Suppressor macrophage (primary cell): Measurements from ENCODE around the gene SLC35G6.
"Not testable (repeated sequence)": the region's sequence is repeated elsewhere in the genome, so short reads cannot be mapped to it uniquely, and the experiment has no call there.

Experiments used
- DNase-seq, 4 experiments: peaks; one replicate each; pipeline ENCODE4 v3.0.0-alpha.2; 2020 to 2022

SLC35G6 gene

DNA sequence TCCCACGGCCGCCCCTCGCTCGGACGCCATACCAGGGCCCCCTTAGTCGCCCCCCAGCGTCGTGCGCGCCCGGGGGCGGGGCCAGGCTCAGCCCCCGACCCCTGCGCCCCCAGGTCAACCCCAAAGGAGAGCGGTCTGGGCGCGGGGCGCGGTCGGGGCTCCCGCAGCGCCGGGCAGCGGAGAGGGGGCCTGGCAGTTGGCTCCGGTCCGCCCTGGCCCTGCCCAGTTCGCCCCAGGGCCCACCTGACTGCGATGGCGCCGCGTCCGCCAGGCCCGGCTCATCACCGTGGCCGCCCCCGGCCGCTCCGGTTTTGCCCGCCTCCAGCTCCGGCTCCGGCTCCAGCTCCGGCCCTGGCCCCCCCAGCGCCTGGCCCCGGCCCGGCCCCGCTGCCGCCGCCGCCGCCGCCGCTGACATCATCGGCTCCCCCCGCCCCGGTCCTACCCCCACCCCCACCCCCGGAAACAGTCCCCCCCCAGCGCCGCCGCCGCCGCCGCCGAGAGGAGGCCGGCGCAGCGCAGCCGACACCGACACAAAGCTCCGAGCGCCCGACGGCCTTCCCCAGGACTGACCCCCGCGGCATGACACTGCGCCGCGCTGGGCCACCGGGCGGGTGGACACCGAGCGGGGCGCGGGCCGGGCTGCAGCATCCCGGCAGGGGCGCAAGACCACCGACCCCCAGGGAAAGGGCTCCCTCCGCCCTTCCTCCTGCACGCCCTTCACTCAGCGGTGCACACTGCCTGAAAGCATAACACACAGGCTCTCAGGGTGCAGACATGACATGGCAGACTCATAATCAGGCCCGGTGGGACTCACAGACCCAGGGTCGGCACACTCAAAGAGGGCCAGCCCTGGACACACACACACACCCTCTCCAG lies 1.8 kb upstream of the SLC35G6 start, which contains the start of gene ZBTB4:
Gene ZBTB4, minus strand, starts transcription at position 419 of the 876 bp plus-strand sequence. CDS start 12,830 bp downstream, outside the sequence.
- DNase-seq: peak; percentile 40 to 81 (median 64)

DNA sequence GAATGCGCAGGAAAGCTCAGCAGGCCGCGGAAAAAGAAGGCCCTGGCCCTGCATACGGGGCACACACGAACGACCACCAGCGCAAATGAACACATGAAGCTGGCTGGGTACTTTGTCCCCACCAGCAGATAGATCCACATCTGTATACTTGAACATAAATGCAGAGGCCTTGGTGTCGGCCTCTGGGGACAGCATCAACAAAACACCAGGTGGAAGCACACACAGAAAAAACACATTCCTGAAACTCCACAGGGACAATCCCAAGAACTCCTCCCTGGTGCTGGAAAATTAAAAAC lies 1.2 kb upstream of the SLC35G6 start:
- DNase-seq: no peak

DNA sequence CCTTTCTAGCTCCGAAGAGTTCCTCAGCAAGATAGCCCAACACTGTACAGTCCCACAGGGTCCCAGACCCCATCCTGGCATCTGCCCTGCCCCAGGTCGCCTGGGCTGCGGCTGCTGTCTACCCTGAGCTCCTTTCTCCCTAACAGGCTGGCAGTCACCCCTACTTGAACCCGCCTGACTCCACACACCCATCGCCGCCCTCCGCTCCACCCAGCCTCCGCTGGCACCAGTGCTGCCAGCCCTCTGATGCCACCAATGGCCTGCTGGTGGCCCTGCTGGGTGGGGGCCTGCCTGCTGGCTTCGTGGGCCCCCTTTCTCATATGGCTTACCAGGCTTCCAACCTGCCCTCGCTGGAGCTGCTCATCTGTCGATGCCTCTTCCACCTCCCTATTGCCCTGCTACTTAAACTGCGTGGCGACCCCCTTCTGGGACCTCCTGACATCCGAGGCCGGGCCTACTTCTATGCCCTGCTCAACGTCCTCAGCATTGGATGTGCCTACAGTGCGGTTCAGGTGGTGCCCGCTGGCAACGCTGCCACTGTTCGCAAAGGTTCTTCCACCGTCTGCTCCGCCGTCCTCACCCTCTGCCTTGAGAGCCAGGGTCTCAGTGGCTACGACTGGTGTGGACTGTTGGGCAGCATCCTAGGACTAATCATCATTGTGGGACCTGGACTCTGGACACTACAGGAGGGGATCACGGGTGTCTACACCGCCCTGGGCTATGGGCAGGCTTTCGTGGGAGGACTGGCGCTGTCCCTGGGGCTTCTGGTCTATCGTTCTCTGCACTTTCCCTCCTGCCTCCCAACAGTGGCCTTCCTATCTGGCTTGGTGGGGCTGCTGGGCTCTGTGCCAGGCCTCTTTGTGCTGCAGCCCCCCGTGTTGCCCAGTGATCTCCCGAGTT lies 846 bp downstream of the SLC35G6 start:
- DNase-seq: not testable (repeated sequence)

DNA sequence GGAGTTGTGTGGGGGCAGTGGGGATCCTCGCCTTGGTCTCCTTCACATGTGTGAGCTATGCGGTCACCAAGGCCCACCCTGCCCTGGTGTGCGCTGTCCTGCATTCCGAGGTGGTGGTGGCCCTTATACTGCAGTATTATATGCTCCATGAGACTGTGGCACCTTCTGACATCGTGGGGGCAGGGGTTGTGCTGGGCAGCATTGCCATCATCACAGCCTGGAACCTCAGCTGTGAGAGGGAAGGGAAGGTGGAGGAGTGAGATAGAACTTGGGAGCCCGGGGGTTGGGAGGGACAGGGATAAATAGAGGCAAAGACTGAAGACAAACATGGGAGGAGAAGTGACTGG lies 1.5 kb downstream of the SLC35G6 start:
- DNase-seq: not testable (repeated sequence)

DNA sequence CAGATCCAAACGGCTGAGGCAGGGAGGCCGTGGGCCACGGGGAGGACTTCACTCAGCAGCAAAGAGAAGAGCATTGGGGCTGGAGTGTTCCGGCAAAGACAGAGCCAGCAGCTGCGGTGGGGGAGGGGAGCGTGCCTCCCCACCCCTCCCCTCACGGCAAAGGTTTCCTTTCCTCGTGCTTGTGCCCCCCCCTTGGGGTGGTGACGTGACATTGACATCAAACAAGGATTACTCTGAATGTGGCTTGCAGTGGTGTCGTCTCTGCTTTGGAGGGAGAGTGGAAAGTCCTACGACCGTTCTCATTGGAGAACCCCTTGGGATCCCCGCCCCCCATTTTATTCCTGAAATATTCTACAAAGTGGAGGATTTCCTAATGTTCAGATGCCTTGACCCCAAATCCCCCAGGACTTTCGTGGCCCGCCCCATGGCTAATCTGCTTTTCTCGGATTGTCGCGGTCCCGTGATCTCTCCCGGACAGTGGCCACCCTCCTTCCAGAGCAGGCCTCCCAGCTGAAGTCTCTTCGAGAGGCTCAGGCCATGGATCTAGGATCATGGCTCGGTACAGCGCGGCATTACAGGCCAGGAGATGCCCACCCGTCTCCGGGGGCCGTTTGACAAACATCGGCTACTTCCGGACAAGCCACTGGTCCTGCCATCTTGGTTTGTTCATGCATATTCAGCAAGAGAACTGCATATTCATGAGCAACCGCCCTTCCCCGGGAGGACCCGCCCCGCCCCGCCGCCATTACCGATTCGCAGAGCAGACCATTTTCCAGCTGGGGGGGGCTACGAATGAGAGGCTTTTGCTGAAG lies 2.2 kb downstream of the SLC35G6 start:
- DNase-seq: peak; percentile 93 to 96 (median 94)

DNA sequence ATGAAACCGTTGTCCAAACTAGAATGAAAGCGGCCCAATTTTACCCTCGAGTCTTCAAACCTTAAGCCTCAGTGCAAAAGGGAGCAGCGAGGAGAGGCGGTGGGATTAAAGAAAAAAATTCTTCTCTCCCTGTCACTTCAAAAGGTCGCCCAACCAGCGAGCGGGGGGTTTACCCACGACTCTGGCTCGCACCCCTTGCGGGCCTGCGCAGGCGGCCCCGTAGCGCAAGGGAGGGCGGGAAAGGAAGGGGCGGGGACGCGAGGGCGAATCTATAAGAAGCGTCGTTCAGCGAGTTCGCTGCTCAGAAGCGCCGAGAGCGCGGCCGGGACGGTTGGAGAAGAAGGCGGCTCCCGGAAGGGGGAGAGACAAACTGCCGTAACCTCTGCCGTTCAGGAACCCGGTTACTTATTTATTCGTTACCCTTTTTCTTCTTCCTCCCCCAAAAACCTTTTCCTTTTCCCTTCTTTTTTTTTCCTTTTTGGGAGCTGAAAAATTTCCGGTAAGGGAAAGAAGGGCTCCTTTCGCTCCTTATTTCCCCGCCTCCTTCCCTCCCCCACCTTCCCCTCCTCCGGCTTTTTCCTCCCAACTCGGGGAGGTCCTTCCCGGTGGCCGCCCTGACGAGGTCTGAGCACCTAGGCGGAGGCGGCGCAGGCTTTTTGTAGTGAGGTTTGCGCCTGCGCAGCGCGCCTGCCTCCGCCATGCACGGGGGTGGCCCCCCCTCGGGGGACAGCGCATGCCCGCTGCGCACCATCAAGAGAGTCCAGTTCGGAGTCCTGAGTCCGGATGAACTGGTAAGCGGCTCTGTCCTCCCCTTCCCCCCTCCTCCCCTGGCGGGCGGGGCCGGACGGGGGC lies 3.0 kb downstream of the SLC35G6 start, which contains the start of gene POLR2A:
Gene POLR2A, plus strand, starts transcription at position 300 of the 852 bp plus-strand sequence.
- DNase-seq: peak; percentile 98 to 99 (median 99)

DNA sequence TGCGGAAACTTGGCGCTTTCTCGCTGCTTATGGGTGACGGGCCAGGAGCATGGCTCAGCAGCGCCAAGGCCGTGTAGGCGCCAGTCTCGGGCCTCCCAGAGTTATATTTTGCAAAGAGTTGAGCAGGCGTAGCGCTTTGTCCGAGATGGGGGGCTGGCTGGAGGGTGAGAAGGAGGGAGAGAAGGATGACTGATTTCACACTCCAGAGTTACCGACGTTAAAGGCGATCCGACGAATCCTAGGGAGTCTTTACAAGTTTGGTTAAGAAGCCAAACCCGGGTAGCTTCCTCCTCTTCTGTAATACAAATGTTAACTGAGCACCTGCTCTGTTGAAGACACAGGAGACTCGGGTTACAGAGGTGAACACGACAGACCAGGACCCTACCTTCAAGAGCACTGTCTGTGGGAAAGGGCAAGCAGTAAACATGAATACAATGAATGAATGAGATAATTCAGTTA lies 3.7 kb downstream of the SLC35G6 start:
- no peak for DNase-seq

DNA sequence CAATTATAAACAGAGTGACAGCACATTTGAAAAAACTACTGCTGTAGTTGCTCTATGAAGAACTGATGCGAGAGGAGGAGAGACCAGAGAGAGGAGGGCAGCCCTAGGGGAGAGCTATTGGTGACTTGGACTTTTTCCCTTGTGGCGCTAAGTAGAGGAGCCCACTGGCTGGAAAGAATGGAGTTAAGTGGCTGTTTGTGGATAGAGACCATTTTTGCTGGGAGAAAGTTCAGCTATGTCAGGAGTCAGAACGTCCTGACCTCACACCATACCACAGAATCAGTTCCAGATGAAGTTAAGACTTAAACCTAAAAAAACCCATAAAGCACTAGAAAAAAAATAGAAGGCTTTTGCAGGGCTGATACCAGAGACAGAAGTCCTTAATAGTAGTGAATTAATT lies 4.9 kb downstream of the SLC35G6 start:
- DNase-seq: no peak

DNA sequence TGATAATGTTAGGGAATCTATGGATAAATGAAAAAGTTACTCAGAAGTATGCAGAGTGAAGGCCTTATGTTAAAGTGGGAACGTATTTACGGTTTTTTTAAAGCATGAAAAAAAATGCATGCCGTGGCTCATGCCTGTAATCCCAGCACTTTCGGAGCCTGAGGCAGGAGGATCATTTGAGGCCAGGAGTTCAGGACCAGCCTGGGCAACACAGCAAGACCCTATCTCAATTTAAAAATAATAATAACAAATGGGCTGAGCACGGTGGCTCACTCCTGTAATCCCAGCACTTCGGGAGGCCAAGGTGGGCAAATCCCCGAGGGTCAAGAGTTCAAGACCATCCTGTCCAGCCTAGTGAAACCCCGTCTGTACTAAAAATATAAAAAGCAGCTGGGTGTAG lies 8.9 kb downstream of the SLC35G6 start:
- DNase-seq: no peak

DNA sequence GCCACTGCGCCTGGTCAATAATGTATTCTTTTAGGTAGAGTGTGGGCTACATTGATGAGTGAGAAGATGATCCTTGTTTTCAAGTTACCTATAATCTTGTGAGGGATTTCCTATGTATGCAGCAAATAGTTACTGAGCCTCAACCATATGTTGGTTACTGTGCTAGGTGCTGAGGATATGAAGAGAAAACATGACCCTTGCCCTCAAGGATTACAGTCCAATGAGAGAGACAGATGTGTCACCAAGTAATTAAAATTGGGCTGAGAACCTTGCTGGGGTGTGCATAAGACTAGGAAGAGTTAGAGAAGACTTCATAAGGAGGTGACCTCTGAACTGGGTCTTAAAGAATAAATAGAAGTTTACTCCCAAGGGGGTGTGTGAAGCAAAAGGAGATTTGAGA lies 10.3 kb downstream of the SLC35G6 start:
- no peak for DNase-seq

DNA sequence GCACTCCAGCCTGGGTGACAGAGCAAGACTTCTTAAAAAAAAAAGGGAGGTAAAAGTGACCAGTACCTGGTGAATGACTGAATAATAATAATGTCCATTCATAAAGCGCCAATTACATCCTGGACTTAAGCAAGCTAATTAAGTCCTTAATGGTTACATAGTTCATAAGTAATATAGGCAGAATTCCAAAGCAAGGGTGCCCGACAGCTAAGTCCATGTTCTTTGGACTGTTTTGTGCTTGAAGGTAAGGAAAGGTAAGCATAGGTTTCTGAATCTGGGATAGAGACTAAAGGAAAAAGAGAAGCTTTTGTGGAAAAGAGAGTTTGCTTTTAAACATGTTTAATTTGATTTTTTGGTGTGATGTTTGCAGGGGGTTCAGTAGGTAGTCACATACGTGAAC lies 12.7 kb downstream of the SLC35G6 start:
- DNase-seq: no peak

DNA sequence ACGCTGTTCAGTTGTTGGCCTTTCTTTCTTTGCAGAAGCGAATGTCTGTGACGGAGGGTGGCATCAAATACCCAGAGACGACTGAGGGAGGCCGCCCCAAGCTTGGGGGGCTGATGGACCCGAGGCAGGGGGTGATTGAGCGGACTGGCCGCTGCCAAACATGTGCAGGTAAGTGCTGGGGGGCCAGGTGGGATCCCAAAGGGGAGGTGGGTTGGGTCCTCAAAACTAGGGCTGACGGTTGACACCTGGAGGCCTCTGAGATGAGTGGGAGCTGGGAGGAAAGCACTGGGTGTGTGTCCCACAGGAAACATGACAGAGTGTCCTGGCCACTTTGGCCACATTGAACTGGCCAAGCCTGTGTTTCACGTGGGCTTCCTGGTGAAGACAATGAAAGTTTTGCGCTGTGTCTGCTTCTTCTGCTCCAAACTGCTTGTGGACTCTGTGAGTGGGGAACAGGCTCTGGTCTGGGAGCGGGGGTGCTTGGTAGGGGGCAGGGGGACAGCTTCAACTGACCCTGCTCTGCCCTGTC lies 14.7 kb downstream of the SLC35G6 start:
- no peak for DNase-seq

DNA sequence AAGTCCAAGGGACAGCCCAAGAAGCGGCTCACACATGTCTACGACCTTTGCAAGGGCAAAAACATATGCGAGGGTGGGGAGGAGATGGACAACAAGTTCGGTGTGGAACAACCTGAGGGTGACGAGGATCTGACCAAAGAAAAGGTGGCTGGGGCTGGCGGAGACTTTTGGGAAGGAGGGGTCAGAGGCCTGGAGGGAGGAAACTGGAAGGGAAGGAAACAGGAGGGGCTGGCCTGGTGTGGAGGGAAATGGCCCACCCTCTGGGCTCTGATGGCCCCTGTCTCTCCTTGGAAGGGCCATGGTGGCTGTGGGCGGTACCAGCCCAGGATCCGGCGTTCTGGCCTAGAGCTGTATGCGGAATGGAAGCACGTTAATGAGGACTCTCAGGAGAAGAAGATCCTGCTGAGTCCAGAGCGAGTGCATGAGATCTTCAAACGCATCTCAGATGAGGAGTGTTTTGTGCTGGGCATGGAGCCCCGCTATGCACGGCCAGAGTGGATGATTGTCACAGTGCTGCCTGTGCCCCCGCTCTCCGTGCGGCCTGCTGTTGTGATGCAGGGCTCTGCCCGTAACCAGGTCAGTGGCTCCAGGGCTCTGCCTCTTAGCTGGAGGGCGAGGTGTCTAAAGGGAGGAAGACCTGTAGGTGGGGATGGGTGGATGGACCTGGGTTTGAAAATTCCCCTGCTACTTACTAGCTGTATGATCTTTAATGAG lies 15.4 kb downstream of the SLC35G6 start:
- no peak for DNase-seq

DNA sequence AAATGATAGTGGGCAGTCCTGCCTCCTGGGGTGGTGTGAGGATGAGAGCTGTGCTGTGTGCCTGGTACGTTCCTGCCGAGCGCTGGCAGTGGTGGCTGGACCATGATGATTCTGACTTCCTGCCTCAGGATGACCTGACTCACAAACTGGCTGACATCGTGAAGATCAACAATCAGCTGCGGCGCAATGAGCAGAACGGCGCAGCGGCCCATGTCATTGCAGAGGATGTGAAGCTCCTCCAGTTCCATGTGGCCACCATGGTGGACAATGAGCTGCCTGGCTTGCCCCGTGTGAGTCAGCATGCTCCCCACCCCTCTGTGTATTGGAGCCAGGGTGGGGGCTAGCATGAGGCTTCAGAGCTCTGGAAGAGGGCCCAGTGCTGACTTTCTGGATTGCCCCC lies 16.0 kb downstream of the SLC35G6 start:
- no peak for DNase-seq

DNA sequence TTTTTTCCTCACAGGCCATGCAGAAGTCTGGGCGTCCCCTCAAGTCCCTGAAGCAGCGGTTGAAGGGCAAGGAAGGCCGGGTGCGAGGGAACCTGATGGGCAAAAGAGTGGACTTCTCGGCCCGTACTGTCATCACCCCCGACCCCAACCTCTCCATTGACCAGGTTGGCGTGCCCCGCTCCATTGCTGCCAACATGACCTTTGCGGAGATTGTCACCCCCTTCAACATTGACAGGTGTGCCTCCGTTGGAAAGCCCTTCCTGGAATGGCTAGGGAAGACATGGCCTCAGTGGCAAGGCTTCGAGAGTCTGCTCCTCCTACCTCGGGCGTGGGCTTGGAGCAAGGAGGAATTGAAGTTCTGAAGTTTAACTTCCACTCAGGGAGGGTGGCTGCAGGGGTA lies 16.4 kb downstream of the SLC35G6 start:
- DNase-seq: no peak

DNA sequence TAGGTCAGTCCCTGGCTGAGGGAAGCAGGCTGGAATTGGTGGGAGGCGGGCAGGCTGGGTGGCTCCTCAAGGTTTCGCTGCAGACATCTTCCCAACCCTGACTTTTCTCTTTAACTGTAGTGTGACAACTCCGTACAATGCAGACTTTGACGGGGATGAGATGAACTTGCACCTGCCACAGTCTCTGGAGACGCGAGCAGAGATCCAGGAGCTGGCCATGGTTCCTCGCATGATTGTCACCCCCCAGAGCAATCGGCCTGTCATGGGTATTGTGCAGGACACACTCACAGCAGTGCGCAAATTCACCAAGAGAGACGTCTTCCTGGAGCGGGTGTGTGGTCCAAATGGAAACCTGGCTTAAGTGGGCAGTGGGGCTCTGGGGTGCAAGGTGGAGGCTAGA lies 17.9 kb downstream of the SLC35G6 start:
- DNase-seq: no peak

DNA sequence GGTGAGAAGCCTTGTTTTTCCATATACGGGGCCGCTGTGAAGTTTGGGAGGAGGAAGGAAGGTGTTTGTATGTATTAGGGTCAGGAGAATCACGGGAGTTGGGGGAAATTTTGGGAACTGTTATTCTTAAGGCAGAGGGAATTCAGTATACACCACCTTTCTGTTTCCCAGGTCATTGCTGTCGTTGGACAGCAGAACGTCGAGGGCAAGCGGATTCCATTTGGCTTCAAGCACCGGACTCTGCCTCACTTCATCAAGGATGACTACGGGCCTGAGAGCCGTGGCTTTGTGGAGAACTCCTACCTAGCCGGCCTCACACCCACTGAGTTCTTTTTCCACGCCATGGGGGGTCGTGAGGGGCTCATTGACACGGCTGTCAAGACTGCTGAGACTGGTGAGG lies 20.5 kb downstream of the SLC35G6 start:
- no peak for DNase-seq

DNA sequence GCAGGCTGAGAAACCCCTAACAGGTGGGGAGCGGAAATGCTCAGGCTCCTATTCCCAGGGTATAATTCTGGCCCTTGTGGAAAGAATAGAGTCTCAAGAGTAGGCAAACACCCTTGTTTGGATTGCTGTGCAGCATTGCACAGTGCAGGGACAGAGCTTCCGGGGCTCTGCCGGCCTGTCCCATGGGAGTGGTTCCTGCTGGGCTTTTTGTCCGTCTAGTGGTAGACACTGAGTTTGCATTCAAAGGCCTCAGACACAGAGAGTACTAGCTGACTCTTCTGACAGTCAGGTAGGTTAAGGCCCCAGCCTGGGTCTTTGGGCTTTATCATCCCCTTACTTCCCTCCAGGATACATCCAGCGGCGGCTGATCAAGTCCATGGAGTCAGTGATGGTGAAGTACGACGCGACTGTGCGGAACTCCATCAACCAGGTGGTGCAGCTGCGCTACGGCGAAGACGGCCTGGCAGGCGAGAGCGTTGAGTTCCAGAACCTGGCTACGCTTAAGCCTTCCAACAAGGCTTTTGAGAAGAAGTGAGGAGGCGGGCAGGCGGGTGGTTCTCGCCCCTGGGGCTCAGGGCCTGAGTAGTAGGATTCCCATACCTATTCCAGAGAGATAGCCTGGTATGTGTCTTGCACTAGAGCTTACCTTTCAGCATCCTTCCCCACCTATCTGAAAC lies 21.1 kb downstream of the SLC35G6 start:
- no peak for DNase-seq

DNA sequence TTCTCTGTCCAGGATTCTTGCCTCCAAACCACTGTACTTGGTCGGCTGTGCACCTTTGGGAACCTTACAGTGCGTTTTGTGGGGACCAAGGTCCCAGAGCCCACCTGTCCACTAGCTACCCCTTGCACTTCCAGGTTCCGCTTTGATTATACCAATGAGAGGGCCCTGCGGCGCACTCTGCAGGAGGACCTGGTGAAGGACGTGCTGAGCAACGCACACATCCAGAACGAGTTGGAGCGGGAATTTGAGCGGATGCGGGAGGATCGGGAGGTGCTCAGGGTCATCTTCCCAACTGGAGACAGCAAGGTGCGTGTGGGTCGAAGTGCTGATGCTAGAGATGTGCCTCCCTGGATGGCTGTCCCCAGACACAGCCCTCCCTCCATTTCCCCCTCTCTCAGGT lies 21.7 kb downstream of the SLC35G6 start:
- peak in 2 of 4 experiments; percentile 24 to 47 for DNase-seq

DNA sequence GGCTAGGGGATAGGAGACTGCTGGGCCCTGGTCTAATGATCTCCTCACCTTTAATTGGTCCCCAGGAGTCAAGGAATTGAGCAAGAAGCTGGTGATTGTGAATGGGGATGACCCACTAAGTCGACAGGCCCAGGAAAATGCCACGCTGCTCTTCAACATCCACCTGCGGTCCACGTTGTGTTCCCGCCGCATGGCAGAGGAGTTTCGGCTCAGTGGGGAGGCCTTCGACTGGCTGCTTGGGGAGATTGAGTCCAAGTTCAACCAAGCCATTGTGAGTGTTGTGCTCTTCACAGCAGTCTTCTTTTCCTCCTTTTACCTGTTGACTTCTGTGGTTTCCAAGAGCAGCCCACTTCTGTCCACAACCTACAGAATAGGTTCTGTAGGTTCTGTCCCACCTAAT lies 22.3 kb downstream of the SLC35G6 start:
- DNase-seq: no peak
